ENCODE data around the gene PDE3B. TPM values are rescaled to one million over a fixed set of nuclear protein-coding genes. Genes with fewer than 3 reads are reported as not detected.

Gene PDE3B
- total and polyA plus RNA-seq, 2 of the 4 experiments (the other 2 are of a cell fraction) = 0.21 to 1.3 TPM

DNA sequence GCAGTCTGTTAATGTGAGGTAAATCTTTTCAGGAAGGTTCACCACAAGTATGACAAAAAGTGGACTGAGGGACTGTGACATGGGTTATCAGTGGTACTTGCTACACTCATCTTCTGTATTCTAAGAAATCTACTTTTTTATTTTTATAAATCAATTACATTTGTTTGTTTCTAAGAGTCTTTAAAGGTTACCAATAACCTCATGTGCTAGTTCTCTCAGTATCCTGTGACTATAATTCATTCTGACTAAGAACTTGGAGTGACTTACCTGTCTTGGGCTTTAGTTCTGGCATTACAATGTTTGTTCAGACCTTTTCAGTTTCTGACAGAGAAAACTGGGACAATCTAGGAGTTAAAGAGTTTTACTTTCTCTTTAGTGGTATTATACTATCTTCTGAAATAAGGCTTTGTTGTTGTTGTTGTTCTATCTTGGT lies 108.4 kb downstream of the PDE3B start:
- H3K4me1 ChIP-seq (ENCODE audit: control insufficient read depth, insufficient read depth, low read length) = no peaks in the 10 kb centered on the region
- dilution Hi-C loops (cut with HindIII; ENCODE audit: low sequenced_read_pairs, unreplicated experiment) = no loop called here
- BruUV-seq (replicated peaks) = no TSS peak
- no peak overlapping the region for H2AK9ac ChIP-seq (replicated peaks; ENCODE audit: low read depth, low read length, poor library complexity)
- no peak overlapping the region for H2BK20ac ChIP-seq (ENCODE audit: low read depth, low read length)
- no peaks in the 10 kb centered on the region for H3K36me3 ChIP-seq (ENCODE audit: control insufficient read depth, insufficient read depth, low read length)
- H3K4ac ChIP-seq (ENCODE audit: low read depth, low read length) = no peak overlapping the region
- H4K20me1 ChIP-seq (ENCODE audit: insufficient read depth, low read length) = no peaks in the 10 kb centered on the region
- no peak overlapping the region for H2BK5ac ChIP-seq (ENCODE audit: low read depth, low read length, poor library complexity, severe bottlenecking)
- H3K18ac ChIP-seq (ENCODE audit: low read depth, low read length) = no peak overlapping the region
- no peak overlapping the region for H2AK5ac ChIP-seq (ENCODE audit: low read depth, low read length)
- CTCF ChIA-PET = no interaction called here
- no peak overlapping the region for H3K4me3 ChIP-seq (ENCODE audit: insufficient read depth, low read depth, low read length)
- no peak overlapping the region for H4K8ac ChIP-seq (ENCODE audit: low read depth in 2 of 2, low read length in 2 of 2)
- POLR2A ChIA-PET (ENCODE audit: unreplicated experiment) = no interaction called here
- H3K9ac ChIP-seq (ENCODE audit: low read depth, low read length) = no peak overlapping the region
- H3K14ac ChIP-seq (replicated peaks; ENCODE audit: low read depth, low read length) = no peak overlapping the region
- intact Hi-C loops (cut with micrococcal nuclease) = no loop called here
- H2BK15ac ChIP-seq (ENCODE audit: low read depth, low read length) = no peak overlapping the region
- H3K27ac ChIP-seq (ENCODE audit: insufficient read depth, low read length) = no peak overlapping the region
- ATAC-seq (ENCODE audit: low read depth) (no peak), DNase-seq (no peak)
- no peak overlapping the region for H2BK120ac ChIP-seq (ENCODE audit: low read depth, low read length)
- no peaks in the 10 kb centered on the region for H3K79me1 ChIP-seq (ENCODE audit: low read depth in 1 of 2, low read length in 2 of 2)
- no peak overlapping the region for H3K23ac ChIP-seq (ENCODE audit: low read depth, low read length)
- H3K9me1 ChIP-seq (ENCODE audit: insufficient read depth, low read length) = no peaks in the 10 kb centered on the region
- H2AFZ ChIP-seq (replicated peaks; ENCODE audit: low read length, poor library complexity) = no peak overlapping the region
- H3K56ac ChIP-seq (ENCODE audit: extremely low read depth, insufficient read depth, low read length) = no peak overlapping the region
- H3K9me3 ChIP-seq (ENCODE audit: control insufficient read depth, insufficient read depth, low read length) = no peaks in the 10 kb centered on the region
- no peak for TF ChIP-seq RFX5 (IDR thresholded peaks at IDR 0.05; ENCODE audit: low read depth, low read length)
- no peak for TF ChIP-seq USF2 (IDR thresholded peaks at IDR 0.05; ENCODE audit: low read depth, low read length)
- no peak for TF ChIP-seq RAD21 (IDR thresholded peaks at IDR 0.05; ENCODE audit: low read length)
- in situ Hi-C loops (cut with MboI; ENCODE audit: low sequenced_read_pairs) = no loop called here
- no peak overlapping the region for H4K5ac ChIP-seq (ENCODE audit: low read depth, low read length)
- H4K91ac ChIP-seq (ENCODE audit: insufficient read depth, low read depth, low read length) = no peak overlapping the region
- H3K4me2 ChIP-seq (ENCODE audit: low read depth, low read length) = no peak overlapping the region
- no peaks in the 10 kb centered on the region for H3K27me3 ChIP-seq (ENCODE audit: control insufficient read depth, insufficient read depth, low read length)

Measured in IMR-90 (cell line).